ENCODE data around the gene CCDC17. TPM values are rescaled to one million over a fixed set of nuclear protein-coding genes. Genes with fewer than 3 reads are reported as not detected.

The CCDC17 gene
- total RNA-seq, 1 donor from 2014 or later = 3.6 TPM

- Mint-ChIP-seq H3K27me3 (no peaks in the 10 kb centered on the region), H3K27ac (no peak overlapping the region), H3K36me3 (peaks cover 40% of the 10 kb centered on the region), H3K9me3 (no peaks in the 10 kb centered on the region), H3K4me1 (ENCODE audit: unreplicated experiment) (no peaks in the 10 kb centered on the region), H3K4me3 (no peak overlapping the region)
- no peak for DNase-seq (ENCODE audit: extremely low spot score, unreplicated experiment)
- no peak for TF ChIP-seq CTCF (conservative IDR thresholded peaks at IDR 0.05)
Observed at GRCh38 chr1:45615885-45616284, 8.0 kb downstream of the CCDC17 start.

GRCh38 chr1:45612941-45613579 lies 10.8 kb downstream of the CCDC17 start:
- Mint-ChIP-seq H3K36me3 (peaks cover 44% of the 10 kb centered on the region), H3K4me3 (no peak overlapping the region), H3K27me3 (no peaks in the 10 kb centered on the region), H3K9me3 (no peaks in the 10 kb centered on the region), H3K4me1 (ENCODE audit: unreplicated experiment) (no peaks in the 10 kb centered on the region), H3K27ac (no peak overlapping the region)
- no peak for TF ChIP-seq CTCF (conservative IDR thresholded peaks at IDR 0.05)
- DNase-seq (ENCODE audit: extremely low spot score, unreplicated experiment) = no peak

GRCh38 chr1:45610589-45611226 lies 13.1 kb downstream of the CCDC17 start:
- Mint-ChIP-seq H3K4me1 (ENCODE audit: unreplicated experiment) (no peaks in the 10 kb centered on the region), H3K36me3 (peaks cover 49% of the 10 kb centered on the region), H3K27me3 (no peaks in the 10 kb centered on the region), H3K27ac (no peak overlapping the region), H3K4me3 (no peak overlapping the region), H3K9me3 (no peaks in the 10 kb centered on the region)
- no peak for TF ChIP-seq CTCF (conservative IDR thresholded peaks at IDR 0.05)
- DNase-seq (ENCODE audit: extremely low spot score, unreplicated experiment) = no peak

- no peaks in the 10 kb centered on the region for H3K4me1 Mint-ChIP-seq (ENCODE audit: unreplicated experiment)
- TF ChIP-seq CTCF (conservative IDR thresholded peaks at IDR 0.05) = no peak
- no peak for DNase-seq (ENCODE audit: extremely low spot score, unreplicated experiment)
- no peak overlapping the region for H3K4me3 Mint-ChIP-seq
- no peaks in the 10 kb centered on the region for H3K27me3 Mint-ChIP-seq
- no peak overlapping the region for H3K27ac Mint-ChIP-seq
- H3K36me3 Mint-ChIP-seq = peaks cover 43% of the 10 kb centered on the region
- no peaks in the 10 kb centered on the region for H3K9me3 Mint-ChIP-seq
Observed at GRCh38 chr1:45608175-45609156, 15.4 kb downstream of the CCDC17 start.

GRCh38 chr1:45607404-45608074 lies 16.3 kb downstream of the CCDC17 start:
- no peak for TF ChIP-seq CTCF (conservative IDR thresholded peaks at IDR 0.05)
- no peaks in the 10 kb centered on the region for H3K9me3 Mint-ChIP-seq
- peak overlapping the region; percentile 35 for H3K27ac Mint-ChIP-seq
- no peak for DNase-seq (ENCODE audit: extremely low spot score, unreplicated experiment)
- no peak overlapping the region for H3K4me3 Mint-ChIP-seq
- H3K27me3 Mint-ChIP-seq = no peaks in the 10 kb centered on the region
- H3K4me1 Mint-ChIP-seq (ENCODE audit: unreplicated experiment) = no peaks in the 10 kb centered on the region
- peaks cover 39% of the 10 kb centered on the region for H3K36me3 Mint-ChIP-seq

All from type B pancreatic cell (in vitro differentiated cells).